Adrenal gland (tissue), 12 donors: ENCODE results near the gene DCC. TPM values are rescaled to one million over a fixed set of nuclear protein-coding genes. Genes with fewer than 3 reads are reported as not detected.

Source experiments
- DNase-seq, 7 donors: peaks; one replicate each; pipeline ENCODE4 v3.0.0-alpha.2; 2019 to 2020
- H3K27ac ChIP-seq, 5 donors: fragments of 200-600 bp; sonication (generic) in 4 of 5; 1 replicate in 3 of 5; 2 replicates in 2 of 5; pipeline versions ENCODE4 v1.5.1 to v1.8.0; 2016 to 2020; ENCODE audit warnings: mild to moderate bottlenecking in 1 of 5
- H3K27me3 ChIP-seq: fragments of 200-600 bp; 2 replicates; pipeline ENCODE4 v1.8.0; 2021
- H3K36me3 ChIP-seq, 2 donors: fragments of 200-600 bp; replicated peaks in 1 of 2; 1 replicate in 1 of 2; 2 replicates in 1 of 2; pipeline versions ENCODE4 v1.5.1 to v1.8.0; 2018 to 2022
- H3K4me1 ChIP-seq, 2 donors: fragments of 200-600 bp; replicated peaks in 1 of 2; 1 replicate in 1 of 2; 2 replicates in 1 of 2; pipeline versions ENCODE4 v1.5.1 to v1.8.0; 2018 to 2021
- H3K4me3 ChIP-seq, 4 donors: fragments of 200-600 bp; sonication (generic) in 3 of 4; one replicate each; pipeline ENCODE4 v1.5.1; 2016 to 2018
- H3K9me3 ChIP-seq, 3 donors: fragments of 200-600 bp; sonication (generic) in 1 of 3; replicated peaks in 1 of 3; 1 replicate in 2 of 3; 2 replicates in 1 of 3; pipeline versions ENCODE4 v1.5.1 to v1.8.0; 2016 to 2021
- CTCF ChIP-seq, 6 experiments: fragments of 450-650 bp in 4 of 6; fragments of 200-600 bp in 2 of 6; sonication (generic) in 1 of 6; IDR thresholded peaks; 1 replicate in 5 of 6; 2 replicates in 1 of 6; pipeline versions ENCODE4 v1.5.1 to v1.8.0; 2016 to 2021; ENCODE audit warnings: antibody characterized with exemption in 6 of 6, mild to moderate bottlenecking in 2 of 6, moderate library complexity in 1 of 6
- POLR2A ChIP-seq, 2 donors: fragments of 450-650 bp; IDR thresholded peaks; one replicate each; pipeline ENCODE4 v1.6.1; 2017; ENCODE audit warnings: antibody characterized with exemption in 2 of 2, mild to moderate bottlenecking in 2 of 2, moderate library complexity in 1 of 2
- WGBS, 4 donors: extraction: QIAGEN DNeasy Blood & Tissue Kit in 2 of 4; methylation state at CpG; one replicate each; pipeline versions ENCODE4 v1.1.5 to v1.1.7; 2013 to 2017; 5-methylcytosine and 5-hydroxymethylcytosine counted together
- intact Hi-C, 2 donors: fragments of 100-400 bp; cut with DNase I; formaldehyde crosslinking; loops; one replicate each; pipeline versions ENCODE4 v1.14.1 to v1.15.0; 2022 to 2023
- polyA plus RNA-seq, 3 donors: library from polyadenylated mRNA; stranded (reverse); fragments of 200-250 nt in 2 of 3; fragments of 350-450 nt in 1 of 3; fragmentation: Illumina TruSeq in 1 of 3; extraction: RNeasy Lipid Tissue Mini Kit (QIAGEN cat#74804) in 1 of 3; gene quantifications; one replicate each; pipeline ENCODE4 v1.2.3, GENCODE V29; 2013 to 2014
- total RNA-seq, 9 donors: library from RNA; depleted of rRNA in 4 of 9; stranded (reverse); fragments of >200 nt in 4 of 9; fragments of 120-200 nt in 1 of 9; fragmentation: NEBNext Ultra II Directional in 1 of 9; extraction: Animal tissue kit (Norgen Biotek cat#: 25700) in 1 of 9; gene quantifications; one replicate each; pipeline versions ENCODE4 v1.1.0 to v1.2.4, GENCODE V29; 2013 to 2023
- donor health status: healthy with polysubstance abuse.
- donor health status: Bipolar disorder and iron deficiency.
- donor health status: DM: yes; HTN: yes; CAD: no.
- donor health status: DM: no; HTN: no; CAD: no.
- donor health status: DM: no; HTN: no; CAD: no.
- donor health status: DM: yes; HTN: yes; CAD: no.

Gene DCC
- total and polyA plus RNA-seq, 12 donors, result 0.33 to 3.5 (median 1.1) TPM; not detected in 1

- no peaks in the 10 kb centered on the region for H3K4me1 ChIP-seq
Observed at GRCh38 chr18:52459890-52460289, 119.9 kb downstream of the DCC start.

GRCh38 chr18:52462853-52463252, 122.9 kb downstream of the DCC start:
- Histone ChIP-seq H3K4me1 (no peaks in the 10 kb centered on the region), H3K9me3 (no peaks in the 10 kb centered on the region), H3K27ac (no peak overlapping the region), H3K27me3 (no peaks in the 10 kb centered on the region), H3K4me3 (no peak overlapping the region), H3K36me3 (no peaks in the 10 kb centered on the region)
- DNase-seq, result no peak
- 71 to 85% (median 75%) methylated on average over 4 of the region's 4 CpGs for WGBS, 4 donors
- TF ChIP-seq POLR2A (IDR thresholded peaks at IDR 0.05) (no peak), CTCF (IDR thresholded peaks at IDR 0.05) (no peak)
- intact Hi-C loops, result no loop called here

More at GRCh38 chr18:52459890-52460289, 119.9 kb downstream of the DCC start:
- Histone ChIP-seq H3K27me3 (no peaks in the 10 kb centered on the region), H3K36me3 (no peaks in the 10 kb centered on the region), H3K4me3 (no peak overlapping the region), H3K27ac (no peak overlapping the region), H3K9me3 (no peaks in the 10 kb centered on the region)
- TF ChIP-seq CTCF (IDR thresholded peaks at IDR 0.05) (no peak), POLR2A (IDR thresholded peaks at IDR 0.05) (no peak)
- WGBS, 4 donors, result 64 to 78% (median 71%) methylated on average over 1 of the region's 1 CpG
- intact Hi-C loops, result no loop called here
- no peak for DNase-seq

- TF ChIP-seq POLR2A (IDR thresholded peaks at IDR 0.05) (no peak), CTCF (IDR thresholded peaks at IDR 0.05) (no peak)
- Histone ChIP-seq H3K4me1 (no peaks in the 10 kb centered on the region), H3K27ac (no peak overlapping the region), H3K27me3 (no peaks in the 10 kb centered on the region), H3K9me3 (no peaks in the 10 kb centered on the region), H3K36me3 (no peaks in the 10 kb centered on the region), H3K4me3 (no peak overlapping the region)
- DNase-seq, result no peak
- intact Hi-C loops, result no loop called here
- 35 to 57% (median 53%) methylated on average over 4 of the region's 4 CpGs for WGBS, 4 donors
Observed at GRCh38 chr18:52465391-52465790, 125.4 kb downstream of the DCC start.

- H3K27ac ChIP-seq, result no peak overlapping the region
- intact Hi-C loops, result no loop called here
- H3K4me3 ChIP-seq, result no peak overlapping the region
- no peaks in the 10 kb centered on the region for H3K27me3 ChIP-seq
- DNase-seq, result no peak
- 67 to 85% (median 73%) methylated on average over 1 of the region's 1 CpG for WGBS, 4 donors
- no peak for TF ChIP-seq POLR2A (IDR thresholded peaks at IDR 0.05)
- TF ChIP-seq CTCF (IDR thresholded peaks at IDR 0.05), result no peak
- no peaks in the 10 kb centered on the region for H3K4me1 ChIP-seq
- H3K36me3 ChIP-seq, result no peaks in the 10 kb centered on the region
- H3K9me3 ChIP-seq, result no peaks in the 10 kb centered on the region
Observed at GRCh38 chr18:52468496-52468895, 128.5 kb downstream of the DCC start.
